ENCODE results near the gene IZUMO2.

DNA sequence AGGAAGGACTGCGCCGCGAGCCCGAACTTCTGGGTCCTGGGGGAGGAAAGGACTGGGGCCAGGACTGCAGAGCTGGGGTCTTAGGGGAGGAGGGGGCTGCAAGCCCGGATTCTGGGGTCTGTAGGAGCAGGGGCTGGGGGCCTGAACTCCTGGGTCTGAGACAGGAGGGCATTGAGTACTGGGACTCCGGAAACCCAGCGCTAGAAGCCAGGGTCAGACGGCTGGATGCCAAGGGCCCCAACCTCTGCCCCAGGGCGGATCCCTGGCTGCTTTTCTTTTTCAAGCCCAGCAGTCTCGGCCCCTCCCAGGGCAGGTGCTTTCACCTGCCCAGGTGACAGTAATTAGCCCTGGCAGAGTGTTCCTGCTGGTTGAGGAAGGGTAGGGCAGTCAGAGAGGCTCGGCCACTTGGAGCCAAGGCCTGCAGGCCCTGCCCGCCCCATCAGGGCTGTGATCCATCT is 42.6 kb upstream of the IZUMO2 start:
- no peak for TF ChIP-seq JUN (IDR thresholded peaks at IDR 0.05; ENCODE audit: borderline replicate concordance, low read depth, low read length)
- TF ChIP-seq JUN (CRISPR knock-in tag; IDR thresholded peaks at IDR 0.05; ENCODE audit: borderline replicate concordance) = no peak
- TF ChIP-seq, protein P1, sequence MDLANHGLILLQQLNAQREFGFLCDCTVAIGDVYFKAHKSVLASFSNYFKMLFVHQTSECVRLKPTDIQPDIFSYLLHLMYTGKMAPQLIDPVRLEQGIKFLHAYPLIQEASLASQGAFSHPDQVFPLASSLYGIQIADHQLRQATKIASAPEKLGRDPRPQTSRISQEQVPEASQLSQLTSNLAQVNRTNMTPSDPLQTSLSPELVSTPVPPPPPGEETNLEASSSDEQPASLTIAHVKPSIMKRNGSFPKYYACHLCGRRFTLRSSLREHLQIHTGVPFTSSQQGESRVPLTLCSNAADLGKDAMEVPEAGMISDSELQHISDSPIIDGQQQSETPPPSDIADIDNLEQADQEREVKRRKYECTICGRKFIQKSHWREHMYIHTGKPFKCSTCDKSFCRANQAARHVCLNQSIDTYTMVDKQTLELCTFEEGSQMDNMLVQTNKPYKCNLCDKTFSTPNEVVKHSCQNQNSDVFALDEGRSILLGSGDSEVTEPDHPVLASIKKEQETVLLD (IDR thresholded peaks at IDR 0.05) = no peak
